Right ventricle myocardium superior (tissue), 1 donor: ENCODE data around the gene PYGB. TPM values are rescaled to one million over a fixed set of nuclear protein-coding genes. Genes with fewer than 3 reads are reported as not detected.

Experiments
- ATAC-seq: fragments of 200-7000 bp; cut with Tn5 transposase; one replicate; pipeline ENCODE4 v1.9.1; 2020; ENCODE audit warnings: mild to moderate bottlenecking; ENCODE audit not compliant: poor library complexity
- DNase-seq: peaks from one replicate; pipeline ENCODE4 v3.0.0-alpha.2; 2020
- intact Hi-C: fragments of 100-400 bp; cut with DNase I; formaldehyde crosslinking; loops from one replicate; pipeline ENCODE4 v1.11.2; 2022
- total RNA-seq: library from RNA; stranded (reverse); fragmentation: NEBNext Ultra II Directional; extraction: Animal tissue kit (Norgen Biotek cat#: 25700); gene quantifications from one replicate; pipeline ENCODE4 v1.2.1, GENCODE V29; 2021
- donor health status: DM: no; HTN: yes; CAD: no; lungs with severe emphysema.

The PYGB gene
- total RNA-seq, 1 donor from 2014 or later = 170 TPM

GRCh38 chr20:25274481-25274880 is 26.6 kb downstream of the PYGB start:
- ATAC-seq (peak; percentile 26), DNase-seq (peak; percentile 47)
- intact Hi-C loops = no loop called here

- ATAC-seq = peak; percentile 58
- peak; percentile 78 for DNase-seq
- intact Hi-C loops = no loop called here
These were observed 27.3 kb downstream of the PYGB start for GRCh38 chr20:25274891-25275812.

GRCh38 chr20:25275813-25276532 is 28.1 kb downstream of the PYGB start:
- intact Hi-C loops = no loop called here
- no peak for ATAC-seq
- DNase-seq = peak; percentile 31

GRCh38 chr20:25276533-25277050 is 28.7 kb downstream of the PYGB start:
- ATAC-seq (no peak), DNase-seq (no peak)
- intact Hi-C loops = no loop called here

GRCh38 chr20:25277051-25277801 is 29.3 kb downstream of the PYGB start:
- DNase-seq = peak; percentile 78
- intact Hi-C loops = no loop called here
- peak; percentile 45 for ATAC-seq

- peak; percentile 25 for DNase-seq
- ATAC-seq = no peak
- intact Hi-C loops = no loop called here
These were observed 30.1 kb downstream of the PYGB start for GRCh38 chr20:25277941-25278521.

- DNase-seq = peak; percentile 35
- intact Hi-C loops = no loop called here
- ATAC-seq = no peak
These were observed 30.9 kb downstream of the PYGB start for GRCh38 chr20:25278636-25279361.

- intact Hi-C loops = no loop called here
- ATAC-seq (no peak), DNase-seq (peak; percentile 2)
These were observed 31.5 kb downstream of the PYGB start for GRCh38 chr20:25279403-25279802.

GRCh38 chr20:25280051-25280573 is 32.2 kb downstream of the PYGB start:
- intact Hi-C loops = no loop called here
- ATAC-seq (no peak), DNase-seq (peak; percentile 52)

- intact Hi-C loops = no loop called here
- no peak for ATAC-seq
These were observed 33.0 kb downstream of the PYGB start for GRCh38 chr20:25280574-25281535.

GRCh38 chr20:25281541-25281991 is 33.7 kb downstream of the PYGB start:
- DNase-seq = peak; percentile 30
- ATAC-seq = no peak
- intact Hi-C loops = no loop called here

More at GRCh38 chr20:25280574-25281535, 33.0 kb downstream of the PYGB start:
- DNase-seq = peak; percentile 25

- intact Hi-C loops = no loop called here
- ATAC-seq (no peak), DNase-seq (peak; percentile 35)
These were observed 34.3 kb downstream of the PYGB start for GRCh38 chr20:25282034-25282781.

- ATAC-seq = no peak
- no peak for DNase-seq
- intact Hi-C loops = no loop called here
These were observed 34.9 kb downstream of the PYGB start for GRCh38 chr20:25282796-25283195.

GRCh38 chr20:25283221-25283951 is 35.5 kb downstream of the PYGB start:
- ATAC-seq (no peak), DNase-seq (peak; percentile 35)
- intact Hi-C loops = no loop called here

- intact Hi-C loops = no loop called here
- peak; percentile 28 for DNase-seq
These were observed 36.3 kb downstream of the PYGB start for GRCh38 chr20:25284131-25284601.

More at GRCh38 chr20:25284131-25284601, 36.3 kb downstream of the PYGB start:
- ATAC-seq = no peak
